Liver (tissue), 3 donors: Measurements from ENCODE around the gene PARD3.

Experiments
- EGR1 ChIP-seq, 2 donors: IDR thresholded peaks; 2 replicates each; pipeline ENCODE4 v1.6.1; 2016 to 2018; ENCODE audit warnings: antibody characterized with exemption in 2 of 2, low read depth in 2 of 2
- FOXA1 ChIP-seq: IDR thresholded peaks from 2 replicates; pipeline ENCODE4 v1.6.1; 2016; ENCODE audit warnings: antibody characterized with exemption
- HNF4A ChIP-seq, 2 donors: conservative IDR thresholded peaks; 2 replicates each; pipeline ENCODE4 v1.6.1; 2016; ENCODE audit warnings: antibody characterized with exemption in 2 of 2, mild to moderate bottlenecking in 2 of 2
- JUND ChIP-seq, 2 donors: IDR thresholded peaks; 2 replicates each; pipeline ENCODE4 v1.6.1; 2016; ENCODE audit warnings: antibody characterized with exemption in 2 of 2
- MAX ChIP-seq: IDR thresholded peaks from 2 replicates; pipeline ENCODE4 v1.6.1; 2016; ENCODE audit warnings: antibody characterized with exemption
- RAD21 ChIP-seq, 2 donors: IDR thresholded peaks; 2 replicates each; pipeline ENCODE4 v1.6.1; 2016; ENCODE audit warnings: antibody characterized with exemption in 2 of 2, mild to moderate bottlenecking in 2 of 2
- SP1 ChIP-seq: IDR thresholded peaks from 2 replicates; pipeline ENCODE4 v1.6.1; 2018; ENCODE audit warnings: antibody characterized with exemption, mild to moderate bottlenecking
- TAF1 ChIP-seq: conservative IDR thresholded peaks from 2 replicates; pipeline ENCODE4 v1.6.1; 2016; ENCODE audit warnings: antibody characterized with exemption, mild to moderate bottlenecking
- YY1 ChIP-seq: IDR thresholded peaks from 2 replicates; pipeline ENCODE4 v1.6.1; 2016; ENCODE audit warnings: antibody characterized with exemption, mild to moderate bottlenecking
- ZBTB33 ChIP-seq: IDR thresholded peaks from 2 replicates; pipeline ENCODE4 v1.6.1; 2016; ENCODE audit warnings: antibody characterized with exemption
- TF ChIP-seq, protein P1 (sequence below): IDR thresholded peaks from 2 replicates; pipeline ENCODE4 v1.6.1; 2016; ENCODE audit warnings: antibody characterized with exemption
- TF ChIP-seq, protein P2 (sequence below): fragments of 150-350 bp; IDR thresholded peaks from 2 replicates; pipeline ENCODE4 v1.5.1; 2017; ENCODE audit warnings: improper control_type of control experiment, low read depth, low read length; ENCODE audit not compliant: missing input control
- TF ChIP-seq, protein P3 (sequence below): IDR thresholded peaks from 2 replicates; pipeline ENCODE4 v1.6.1; 2016; ENCODE audit warnings: antibody characterized with exemption, mild to moderate bottlenecking
- donor health status: healthy.
- donor health status: healthy.

DNA sequence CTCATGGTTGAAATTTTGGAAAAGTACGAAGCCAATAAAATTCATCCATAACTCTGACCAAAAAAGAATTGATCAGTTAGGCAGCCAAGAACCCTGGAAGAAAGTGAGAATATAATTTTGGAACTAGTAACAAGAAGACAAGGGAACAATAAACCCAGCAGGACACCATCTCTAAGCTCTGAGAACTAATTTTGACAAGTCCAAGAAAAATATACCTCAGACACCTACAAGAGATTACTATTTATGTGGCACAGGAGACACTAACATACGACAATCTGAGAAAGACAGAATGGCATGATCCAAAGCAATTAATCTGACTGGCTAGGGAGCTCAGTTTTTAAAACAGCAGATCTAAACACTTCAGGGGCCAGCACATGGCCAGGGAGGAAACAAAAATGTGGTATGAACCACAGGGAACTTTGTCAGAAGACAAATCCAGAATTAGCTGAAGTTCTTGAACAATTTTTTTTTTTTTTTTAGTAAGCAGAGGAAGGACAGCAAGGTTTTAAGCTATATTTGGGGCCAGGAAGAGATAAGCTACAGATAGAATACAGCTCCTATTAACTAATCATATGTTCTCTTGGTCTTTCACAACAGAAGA lies 38.9 kb downstream of the PARD3 start:
- TF ChIP-seq, protein P1, sequence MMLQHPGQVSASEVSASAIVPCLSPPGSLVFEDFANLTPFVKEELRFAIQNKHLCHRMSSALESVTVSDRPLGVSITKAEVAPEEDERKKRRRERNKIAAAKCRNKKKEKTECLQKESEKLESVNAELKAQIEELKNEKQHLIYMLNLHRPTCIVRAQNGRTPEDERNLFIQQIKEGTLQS, result no peak
- TF ChIP-seq, protein P2, sequence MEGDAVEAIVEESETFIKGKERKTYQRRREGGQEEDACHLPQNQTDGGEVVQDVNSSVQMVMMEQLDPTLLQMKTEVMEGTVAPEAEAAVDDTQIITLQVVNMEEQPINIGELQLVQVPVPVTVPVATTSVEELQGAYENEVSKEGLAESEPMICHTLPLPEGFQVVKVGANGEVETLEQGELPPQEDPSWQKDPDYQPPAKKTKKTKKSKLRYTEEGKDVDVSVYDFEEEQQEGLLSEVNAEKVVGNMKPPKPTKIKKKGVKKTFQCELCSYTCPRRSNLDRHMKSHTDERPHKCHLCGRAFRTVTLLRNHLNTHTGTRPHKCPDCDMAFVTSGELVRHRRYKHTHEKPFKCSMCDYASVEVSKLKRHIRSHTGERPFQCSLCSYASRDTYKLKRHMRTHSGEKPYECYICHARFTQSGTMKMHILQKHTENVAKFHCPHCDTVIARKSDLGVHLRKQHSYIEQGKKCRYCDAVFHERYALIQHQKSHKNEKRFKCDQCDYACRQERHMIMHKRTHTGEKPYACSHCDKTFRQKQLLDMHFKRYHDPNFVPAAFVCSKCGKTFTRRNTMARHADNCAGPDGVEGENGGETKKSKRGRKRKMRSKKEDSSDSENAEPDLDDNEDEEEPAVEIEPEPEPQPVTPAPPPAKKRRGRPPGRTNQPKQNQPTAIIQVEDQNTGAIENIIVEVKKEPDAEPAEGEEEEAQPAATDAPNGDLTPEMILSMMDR, result no peak
- TF ChIP-seq, protein P3, sequence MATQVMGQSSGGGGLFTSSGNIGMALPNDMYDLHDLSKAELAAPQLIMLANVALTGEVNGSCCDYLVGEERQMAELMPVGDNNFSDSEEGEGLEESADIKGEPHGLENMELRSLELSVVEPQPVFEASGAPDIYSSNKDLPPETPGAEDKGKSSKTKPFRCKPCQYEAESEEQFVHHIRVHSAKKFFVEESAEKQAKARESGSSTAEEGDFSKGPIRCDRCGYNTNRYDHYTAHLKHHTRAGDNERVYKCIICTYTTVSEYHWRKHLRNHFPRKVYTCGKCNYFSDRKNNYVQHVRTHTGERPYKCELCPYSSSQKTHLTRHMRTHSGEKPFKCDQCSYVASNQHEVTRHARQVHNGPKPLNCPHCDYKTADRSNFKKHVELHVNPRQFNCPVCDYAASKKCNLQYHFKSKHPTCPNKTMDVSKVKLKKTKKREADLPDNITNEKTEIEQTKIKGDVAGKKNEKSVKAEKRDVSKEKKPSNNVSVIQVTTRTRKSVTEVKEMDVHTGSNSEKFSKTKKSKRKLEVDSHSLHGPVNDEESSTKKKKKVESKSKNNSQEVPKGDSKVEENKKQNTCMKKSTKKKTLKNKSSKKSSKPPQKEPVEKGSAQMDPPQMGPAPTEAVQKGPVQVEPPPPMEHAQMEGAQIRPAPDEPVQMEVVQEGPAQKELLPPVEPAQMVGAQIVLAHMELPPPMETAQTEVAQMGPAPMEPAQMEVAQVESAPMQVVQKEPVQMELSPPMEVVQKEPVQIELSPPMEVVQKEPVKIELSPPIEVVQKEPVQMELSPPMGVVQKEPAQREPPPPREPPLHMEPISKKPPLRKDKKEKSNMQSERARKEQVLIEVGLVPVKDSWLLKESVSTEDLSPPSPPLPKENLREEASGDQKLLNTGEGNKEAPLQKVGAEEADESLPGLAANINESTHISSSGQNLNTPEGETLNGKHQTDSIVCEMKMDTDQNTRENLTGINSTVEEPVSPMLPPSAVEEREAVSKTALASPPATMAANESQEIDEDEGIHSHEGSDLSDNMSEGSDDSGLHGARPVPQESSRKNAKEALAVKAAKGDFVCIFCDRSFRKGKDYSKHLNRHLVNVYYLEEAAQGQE, result no peak
- TF ChIP-seq RAD21 (IDR thresholded peaks at IDR 0.05) (no peak), EGR1 (IDR thresholded peaks at IDR 0.05; ENCODE audit: low read depth in 2 of 2) (no peak), YY1 (no peak), HNF4A (conservative IDR thresholded peaks at IDR 0.05) (no peak), MAX (peak; percentile 15), FOXA1 (no peak), ZBTB33 (no peak), TAF1 (no peak), JUND (IDR thresholded peaks at IDR 0.05) (no peak), SP1 (no peak)
